Smooth muscle cell (in vitro differentiated cells): ENCODE data around the gene DNAJC3. TPM values are rescaled to one million over a fixed set of nuclear protein-coding genes. Genes with fewer than 3 reads are reported as not detected.
"Not testable (repeated sequence)": the region's sequence is repeated elsewhere in the genome, so short reads cannot be mapped to it uniquely, and the experiment has no call there.

ENCODE experiments used
- DNase-seq: peaks from one replicate; lab custom pipeline; 2025; ENCODE audit not compliant: unreplicated experiment; lab: John Stamatoyannopoulos, UW
- H2AFZ ChIP-seq: fragments of 200-600 bp; sonication (generic); 2 replicates; pipeline ENCODE4 v1.6.0; 2016; ENCODE audit warnings: antibody characterized with exemption, low read depth, mild to moderate bottlenecking
- H3F3A ChIP-seq: fragments of 200-600 bp; sonication (generic); 2 replicates; pipeline ENCODE4 v1.6.0; 2017; ENCODE audit warnings: antibody characterized with exemption, low read depth
- H3K27ac ChIP-seq: fragments of 200-600 bp; sonication (generic); 2 replicates; pipeline ENCODE4 v1.5.1; 2016; ENCODE audit warnings: low read depth, mild to moderate bottlenecking
- H3K27me3 ChIP-seq: fragments of 200-600 bp; sonication (generic); 2 replicates; pipeline ENCODE4 v1.6.1; 2016; ENCODE audit warnings: low read depth, mild to moderate bottlenecking
- H3K36me3 ChIP-seq: fragments of 200-600 bp; sonication (generic); 2 replicates; pipeline ENCODE4 v1.5.1; 2016; ENCODE audit warnings: low read depth
- H3K4me1 ChIP-seq: fragments of 200-600 bp; sonication (generic); 2 replicates; pipeline ENCODE4 v1.5.1; 2016; ENCODE audit warnings: low read depth
- H3K4me2 ChIP-seq: fragments of 200-600 bp; sonication (generic); 2 replicates; pipeline ENCODE4 v1.6.0; 2016; ENCODE audit warnings: mild to moderate bottlenecking
- H3K4me3 ChIP-seq: fragments of 200-600 bp; sonication (generic); 2 replicates; pipeline ENCODE4 v1.5.1; 2016; ENCODE audit warnings: mild to moderate bottlenecking
- H3K79me2 ChIP-seq: fragments of 200-600 bp; sonication (generic); 2 replicates; pipeline ENCODE4 v1.6.0; 2016; ENCODE audit warnings: low read depth, mild to moderate bottlenecking
- H3K9ac ChIP-seq: fragments of 200-600 bp; sonication (generic); 2 replicates; pipeline ENCODE4 v1.6.0; 2016; ENCODE audit warnings: low read depth
- H3K9me3 ChIP-seq: fragments of 200-600 bp; sonication (generic); replicated peaks from 2 replicates; pipeline ENCODE4 v1.5.1; 2016; ENCODE audit warnings: low read depth
- H4K20me1 ChIP-seq: fragments of 200-600 bp; sonication (generic); 2 replicates; pipeline ENCODE4 v1.6.0; 2016; ENCODE audit warnings: low read depth
- WGBS: methylation state at CpG from one replicate; pipeline ENCODE4 v1.1.7; 2016; ENCODE audit warnings: low lambda C conversion rate; 5-methylcytosine and 5-hydroxymethylcytosine counted together
- polyA plus RNA-seq: library from polyadenylated mRNA; unstranded; fragments of >200 nt; fragmentation: Nextera tagmentation; extraction: Ambion mirVana; gene quantifications from 2 replicates; pipeline ENCODE4 v1.2.1, GENCODE V29; 2016
- total RNA-seq: library from RNA; depleted of rRNA; stranded (reverse); fragments of >200 nt; gene quantifications from 2 replicates; pipeline ENCODE4 v1.2.3, GENCODE V29; 2014
- TF ChIP-seq, protein P1 (sequence below): fragments of 200-600 bp; sonication (generic); IDR thresholded peaks from 2 replicates; pipeline ENCODE4 v1.5.1; 2017; ENCODE audit warnings: borderline replicate concordance, mild to moderate bottlenecking, antibody characterized with exemption; ENCODE audit not compliant: insufficient read depth, poor library complexity, severe bottlenecking

Gene DNAJC3
- total and polyA plus RNA-seq, 2 experiments from 2014 or later = 15.7 to 47.8 TPM

DNA sequence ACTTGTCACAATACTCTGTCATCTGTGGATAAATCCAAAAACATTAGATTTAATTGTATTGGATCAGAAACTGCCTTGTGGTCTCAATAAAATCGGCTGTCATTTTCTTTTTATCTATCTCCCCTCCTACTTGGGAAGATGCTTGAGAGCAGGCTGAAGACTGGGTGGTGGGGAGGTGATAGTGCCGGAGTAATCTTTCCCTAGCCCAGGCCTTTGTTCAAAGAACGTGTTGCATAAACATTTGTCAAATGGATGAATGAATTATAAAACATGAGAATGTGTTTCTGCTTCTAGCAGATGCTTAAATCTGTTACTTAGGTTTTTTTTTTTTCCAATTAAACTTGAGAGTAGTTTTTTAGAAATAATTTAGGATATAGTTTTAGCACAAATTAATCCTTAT lies 49.9 kb downstream of the DNAJC3 start:
- H3K9ac ChIP-seq = no peak overlapping the region
- peaks cover 32% of the 10 kb centered on the region for H3K79me2 ChIP-seq
- H3K4me1 ChIP-seq = no peaks in the 10 kb centered on the region
- no peaks in the 10 kb centered on the region for H3K36me3 ChIP-seq
- no peaks in the 10 kb centered on the region for H3K27me3 ChIP-seq
- H3K9me3 ChIP-seq = no peaks in the 10 kb centered on the region
- DNase-seq = no peak
- no peak overlapping the region for H3K4me2 ChIP-seq
- no peak overlapping the region for H3K4me3 ChIP-seq
- H3K27ac ChIP-seq = no peak overlapping the region
- no peak overlapping the region for H2AFZ ChIP-seq
- H3F3A ChIP-seq = no peaks in the 10 kb centered on the region
- 96% methylated on average over 3 of the region's 3 CpGs for WGBS
- TF ChIP-seq, protein P1, sequence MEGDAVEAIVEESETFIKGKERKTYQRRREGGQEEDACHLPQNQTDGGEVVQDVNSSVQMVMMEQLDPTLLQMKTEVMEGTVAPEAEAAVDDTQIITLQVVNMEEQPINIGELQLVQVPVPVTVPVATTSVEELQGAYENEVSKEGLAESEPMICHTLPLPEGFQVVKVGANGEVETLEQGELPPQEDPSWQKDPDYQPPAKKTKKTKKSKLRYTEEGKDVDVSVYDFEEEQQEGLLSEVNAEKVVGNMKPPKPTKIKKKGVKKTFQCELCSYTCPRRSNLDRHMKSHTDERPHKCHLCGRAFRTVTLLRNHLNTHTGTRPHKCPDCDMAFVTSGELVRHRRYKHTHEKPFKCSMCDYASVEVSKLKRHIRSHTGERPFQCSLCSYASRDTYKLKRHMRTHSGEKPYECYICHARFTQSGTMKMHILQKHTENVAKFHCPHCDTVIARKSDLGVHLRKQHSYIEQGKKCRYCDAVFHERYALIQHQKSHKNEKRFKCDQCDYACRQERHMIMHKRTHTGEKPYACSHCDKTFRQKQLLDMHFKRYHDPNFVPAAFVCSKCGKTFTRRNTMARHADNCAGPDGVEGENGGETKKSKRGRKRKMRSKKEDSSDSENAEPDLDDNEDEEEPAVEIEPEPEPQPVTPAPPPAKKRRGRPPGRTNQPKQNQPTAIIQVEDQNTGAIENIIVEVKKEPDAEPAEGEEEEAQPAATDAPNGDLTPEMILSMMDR = no peak
- peaks cover 10% of the 10 kb centered on the region for H4K20me1 ChIP-seq

DNA sequence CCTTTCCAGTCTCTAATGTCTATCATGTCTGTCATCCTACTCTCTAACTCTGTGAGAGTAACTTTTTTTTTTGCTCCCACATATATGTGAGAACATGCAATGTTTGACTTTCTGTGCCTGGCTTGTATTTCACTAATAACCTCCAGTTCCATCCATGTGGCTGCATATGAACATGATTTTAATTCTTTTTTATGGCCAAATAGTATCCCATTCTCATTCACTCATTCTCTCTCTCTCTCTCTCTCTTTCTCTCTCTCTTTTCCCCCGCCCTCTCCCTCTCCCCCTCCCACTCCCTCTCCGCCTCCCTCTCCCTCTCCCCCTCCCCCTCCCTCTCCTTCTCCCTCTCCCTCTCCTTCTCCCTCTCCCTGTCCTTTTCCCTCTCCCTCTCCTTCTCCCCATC lies 52.0 kb downstream of the DNAJC3 start:
- no peak for DNase-seq
- peaks cover 45% of the 10 kb centered on the region for H3K79me2 ChIP-seq
- peaks cover 6% of the 10 kb centered on the region for H3K9me3 ChIP-seq
- H3K4me2 ChIP-seq = no peak overlapping the region
- no peaks in the 10 kb centered on the region for H3K4me1 ChIP-seq
- TF ChIP-seq, protein P1 = no peak
- 25% methylated on average over 2 of the region's 2 CpGs for WGBS
- H4K20me1 ChIP-seq = peaks cover 7% of the 10 kb centered on the region
- no peaks in the 10 kb centered on the region for H3K27me3 ChIP-seq
- H3K36me3 ChIP-seq = peaks cover 10% of the 10 kb centered on the region
- H3K4me3 ChIP-seq = no peak overlapping the region
- no peak overlapping the region for H2AFZ ChIP-seq
- no peaks in the 10 kb centered on the region for H3F3A ChIP-seq
- H3K27ac ChIP-seq = no peak overlapping the region
- no peak overlapping the region for H3K9ac ChIP-seq

DNA sequence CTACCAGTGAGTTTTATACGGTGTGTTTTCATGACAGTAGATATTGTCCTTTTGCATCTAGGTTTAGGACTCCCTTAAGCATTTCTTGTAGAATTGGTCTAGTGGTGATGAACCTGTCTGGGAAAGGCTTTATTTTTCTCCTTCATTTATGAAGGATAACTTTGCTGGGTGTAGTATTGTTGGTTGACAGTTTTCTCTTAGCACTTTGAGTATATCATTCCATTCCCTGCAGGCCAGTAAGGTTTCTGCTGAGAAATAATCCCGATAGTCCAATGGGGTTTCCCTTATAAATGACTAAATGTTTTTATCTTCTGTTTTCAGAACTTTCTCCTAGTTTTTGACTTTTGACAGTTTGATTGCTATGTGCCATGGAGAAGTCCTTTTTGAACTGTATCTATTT lies 57.2 kb downstream of the DNAJC3 start:
- H3K27ac ChIP-seq = no peak overlapping the region
- WGBS = 98% methylated on average over 2 of the region's 2 CpGs
- H3K36me3 ChIP-seq = peaks cover 14% of the 10 kb centered on the region
- no peak overlapping the region for H3K4me2 ChIP-seq
- no peaks in the 10 kb centered on the region for H3K4me1 ChIP-seq
- no peak overlapping the region for H3K4me3 ChIP-seq
- H3F3A ChIP-seq = no peaks in the 10 kb centered on the region
- H3K9ac ChIP-seq = no peak overlapping the region
- H3K9me3 ChIP-seq = peaks cover 13% of the 10 kb centered on the region
- H2AFZ ChIP-seq = no peak overlapping the region
- TF ChIP-seq, protein P1 = no peak
- H3K79me2 ChIP-seq = peaks cover 39% of the 10 kb centered on the region
- no peak for DNase-seq
- no peaks in the 10 kb centered on the region for H4K20me1 ChIP-seq
- H3K27me3 ChIP-seq = no peaks in the 10 kb centered on the region

DNA sequence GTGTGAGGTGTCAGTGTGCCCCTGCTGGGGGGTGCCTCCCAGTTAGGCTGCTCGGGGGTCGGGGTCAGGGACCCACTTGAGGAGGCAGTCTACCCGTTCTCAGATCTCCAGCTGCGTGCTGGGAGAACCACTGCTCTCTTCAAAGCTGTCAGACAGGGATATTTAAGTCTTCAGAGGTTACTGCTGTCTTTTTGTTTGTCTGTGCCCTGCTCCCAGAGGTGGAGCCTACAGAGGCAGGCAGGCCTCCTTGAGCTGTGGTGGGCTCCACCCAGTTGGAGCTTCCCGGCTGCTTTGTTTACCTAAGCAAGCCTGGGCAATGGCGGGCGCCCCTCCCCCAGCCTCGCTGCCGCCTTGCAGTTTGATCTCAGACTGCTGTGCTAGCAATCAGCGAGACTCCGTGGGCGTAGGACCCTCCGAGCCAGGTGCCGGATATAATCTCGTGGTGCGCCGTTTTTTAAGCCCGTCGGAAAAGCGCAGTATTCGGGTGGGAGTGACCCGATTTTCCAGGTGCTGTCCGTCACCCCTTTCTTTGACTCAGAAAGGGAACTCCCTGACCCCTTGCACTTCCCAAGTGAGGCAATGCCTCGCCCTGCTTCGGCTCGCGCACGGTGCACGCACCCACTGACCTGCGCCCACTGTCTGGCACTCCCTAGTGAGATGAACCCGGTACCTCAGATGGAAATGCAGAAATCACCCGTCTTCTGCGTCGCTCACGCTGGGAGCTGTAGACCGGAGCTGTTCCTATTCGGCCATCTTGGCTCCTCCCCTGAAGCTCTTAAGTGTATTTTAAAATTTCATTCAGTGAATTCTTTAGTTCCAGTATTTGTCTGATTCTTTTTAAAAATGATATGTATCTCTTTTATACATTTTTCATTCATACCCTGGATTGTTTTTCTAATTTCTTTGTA lies 63.4 kb downstream of the DNAJC3 start:
- H3K4me2 ChIP-seq = peak overlapping the region; percentile 70
- not testable (repeated sequence) for H3F3A ChIP-seq

More for the DNA sequence above, 63.4 kb downstream of the DNAJC3 start:
- not testable (repeated sequence) for H3K36me3 ChIP-seq, H3K4me1 ChIP-seq, H3K27me3 ChIP-seq, H3K9me3 ChIP-seq, H2AFZ ChIP-seq, DNase-seq, H3K9ac ChIP-seq
- Histone ChIP-seq H3K27ac (peak overlapping the region; percentile 35), H3K4me3 (peak overlapping the region; percentile 41), H3K79me2 (peaks cover 34% of the 10 kb centered on the region), H4K20me1 (peaks cover 40% of the 10 kb centered on the region)
- 33% methylated on average over 11 of the region's 37 CpGs for WGBS
